ENCODE measurements around the gene CEMIP2.

Gene CEMIP2

GRCh38 chr9:71647094-71647591 is 121.2 kb downstream of the CEMIP2 start:
- in situ Hi-C loops (cut with MboI; ENCODE audit: low sequenced_read_pairs, unreplicated experiment), result no loop called here
- TF ChIP-seq, protein P1, sequence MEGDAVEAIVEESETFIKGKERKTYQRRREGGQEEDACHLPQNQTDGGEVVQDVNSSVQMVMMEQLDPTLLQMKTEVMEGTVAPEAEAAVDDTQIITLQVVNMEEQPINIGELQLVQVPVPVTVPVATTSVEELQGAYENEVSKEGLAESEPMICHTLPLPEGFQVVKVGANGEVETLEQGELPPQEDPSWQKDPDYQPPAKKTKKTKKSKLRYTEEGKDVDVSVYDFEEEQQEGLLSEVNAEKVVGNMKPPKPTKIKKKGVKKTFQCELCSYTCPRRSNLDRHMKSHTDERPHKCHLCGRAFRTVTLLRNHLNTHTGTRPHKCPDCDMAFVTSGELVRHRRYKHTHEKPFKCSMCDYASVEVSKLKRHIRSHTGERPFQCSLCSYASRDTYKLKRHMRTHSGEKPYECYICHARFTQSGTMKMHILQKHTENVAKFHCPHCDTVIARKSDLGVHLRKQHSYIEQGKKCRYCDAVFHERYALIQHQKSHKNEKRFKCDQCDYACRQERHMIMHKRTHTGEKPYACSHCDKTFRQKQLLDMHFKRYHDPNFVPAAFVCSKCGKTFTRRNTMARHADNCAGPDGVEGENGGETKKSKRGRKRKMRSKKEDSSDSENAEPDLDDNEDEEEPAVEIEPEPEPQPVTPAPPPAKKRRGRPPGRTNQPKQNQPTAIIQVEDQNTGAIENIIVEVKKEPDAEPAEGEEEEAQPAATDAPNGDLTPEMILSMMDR (IDR thresholded peaks at IDR 0.05; ENCODE audit: borderline replicate concordance, control extremely low read depth, extremely low read depth, insufficient read depth, missing control alignments), result no peak
- no peak for DNase-seq (ENCODE audit: low spot score)

GRCh38 chr9:71646131-71646530 is 122.2 kb downstream of the CEMIP2 start:
- in situ Hi-C loops (cut with MboI; ENCODE audit: low sequenced_read_pairs, unreplicated experiment), result no loop called here
- DNase-seq (ENCODE audit: low spot score), result no peak
- TF ChIP-seq, protein P1 (IDR thresholded peaks at IDR 0.05; ENCODE audit: borderline replicate concordance, control extremely low read depth, extremely low read depth, insufficient read depth, missing control alignments), result no peak

GRCh38 chr9:71644819-71645362 is 123.4 kb downstream of the CEMIP2 start:
- no peak for DNase-seq (ENCODE audit: low spot score)
- TF ChIP-seq, protein P1 (IDR thresholded peaks at IDR 0.05; ENCODE audit: borderline replicate concordance, control extremely low read depth, extremely low read depth, insufficient read depth, missing control alignments), result no peak
- in situ Hi-C loops (cut with MboI; ENCODE audit: low sequenced_read_pairs, unreplicated experiment), result no loop called here

- TF ChIP-seq, protein P1 (IDR thresholded peaks at IDR 0.05; ENCODE audit: borderline replicate concordance, control extremely low read depth, extremely low read depth, insufficient read depth, missing control alignments), result no peak
Observed at GRCh38 chr9:71643330-71643729, 125.0 kb downstream of the CEMIP2 start.

DNA sequence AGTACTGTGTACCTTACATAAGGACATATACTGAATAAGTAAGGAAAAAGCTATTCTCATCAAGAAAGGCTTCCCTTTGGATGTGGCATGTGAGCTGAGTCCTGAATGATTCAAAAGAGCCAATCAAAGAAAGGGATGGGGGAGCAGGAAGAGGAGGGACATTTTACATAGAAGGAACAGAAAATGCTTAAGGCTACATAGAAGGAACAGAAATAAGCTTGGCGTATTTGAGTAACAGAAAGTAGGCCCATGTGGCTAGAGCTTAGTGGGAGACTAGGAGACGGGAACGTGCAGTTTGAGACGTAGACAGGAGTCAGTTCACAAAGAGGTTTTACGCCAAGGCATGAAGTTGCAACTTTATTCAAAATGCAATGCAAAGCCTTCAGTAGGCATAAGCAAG is 126.3 kb downstream of the CEMIP2 start:
- in situ Hi-C loops (cut with MboI; ENCODE audit: low sequenced_read_pairs, unreplicated experiment), result no loop called here
- TF ChIP-seq, protein P1 (IDR thresholded peaks at IDR 0.05; ENCODE audit: borderline replicate concordance, control extremely low read depth, extremely low read depth, insufficient read depth, missing control alignments), result no peak
- no peak for DNase-seq (ENCODE audit: low spot score)

More at GRCh38 chr9:71643330-71643729, 125.0 kb downstream of the CEMIP2 start:
- in situ Hi-C loops (cut with MboI; ENCODE audit: low sequenced_read_pairs, unreplicated experiment), result no loop called here
- no peak for DNase-seq (ENCODE audit: low spot score)

DNA sequence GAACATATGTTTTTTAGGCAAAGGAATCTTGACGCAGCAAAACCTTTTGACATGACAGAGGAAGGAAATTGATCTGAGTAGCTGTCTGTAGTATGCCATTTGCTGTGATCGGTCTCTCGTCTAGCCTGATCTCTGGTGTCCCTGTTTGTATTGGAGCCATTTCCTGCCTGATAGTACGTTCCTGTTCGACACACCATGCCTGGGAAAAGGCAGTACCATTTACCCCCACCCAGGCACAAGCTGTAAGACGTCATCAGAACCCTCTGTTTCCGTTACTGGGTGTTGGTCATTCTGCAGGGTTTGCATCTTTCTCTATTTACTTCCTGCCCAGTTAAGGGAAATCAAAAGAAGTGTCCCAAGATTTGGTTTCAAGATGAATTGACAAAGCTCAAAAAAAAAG is 129.7 kb downstream of the CEMIP2 start:
- TF ChIP-seq, protein P1 (IDR thresholded peaks at IDR 0.05; ENCODE audit: borderline replicate concordance, control extremely low read depth, extremely low read depth, insufficient read depth, missing control alignments), result no peak
- in situ Hi-C loops (cut with MboI; ENCODE audit: low sequenced_read_pairs, unreplicated experiment), result no loop called here
- no peak for DNase-seq (ENCODE audit: low spot score)
